GM19238 (cell line): ENCODE data around the gene ARL5B.

Experiments
- DNase-seq: peaks from one replicate; pipeline ENCODE4 v3.0.0; 2011; ENCODE audit warnings: low spot score; ENCODE audit not compliant: insufficient read length

Gene ARL5B

DNA sequence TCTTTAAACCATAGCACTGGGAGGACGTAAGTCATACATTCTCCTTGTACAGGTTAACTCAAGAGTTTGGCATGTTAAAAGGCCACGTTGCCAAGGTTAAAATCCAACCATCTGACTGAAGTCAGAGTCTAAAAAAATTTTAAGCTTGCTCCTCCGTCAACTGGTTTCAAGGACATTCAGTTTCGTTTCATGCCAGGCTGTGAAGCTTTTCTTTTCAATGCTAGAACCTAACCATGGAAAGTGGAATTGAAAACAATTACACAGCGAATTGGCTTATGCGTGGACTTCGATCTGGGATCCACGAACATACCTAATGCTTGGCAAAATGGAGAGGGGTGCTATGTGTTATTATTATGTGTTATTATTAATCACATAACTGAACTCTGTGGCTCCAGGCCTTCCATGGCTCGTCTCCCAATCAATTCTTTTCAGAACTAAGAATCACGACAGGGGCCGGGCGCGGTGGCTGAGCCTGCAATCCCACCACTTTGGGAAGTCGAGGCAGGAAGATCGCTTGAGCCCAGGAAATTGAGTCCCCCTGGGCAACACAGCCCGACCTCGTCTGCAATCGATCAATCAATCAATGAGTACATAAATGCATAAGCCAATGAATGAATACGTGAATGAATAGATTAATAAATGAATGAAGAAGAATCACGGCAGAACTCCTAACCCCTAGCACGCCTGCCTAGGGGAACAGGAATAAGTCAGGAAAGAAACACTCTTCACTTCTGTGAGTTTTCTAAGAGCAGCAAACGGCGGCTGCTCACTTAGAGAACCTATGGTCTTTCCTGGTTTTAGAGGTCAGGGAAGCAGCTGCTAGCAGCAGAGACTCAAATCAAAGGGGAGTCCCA lies 733 bp upstream of the ARL5B start:
- no peak for DNase-seq

DNA sequence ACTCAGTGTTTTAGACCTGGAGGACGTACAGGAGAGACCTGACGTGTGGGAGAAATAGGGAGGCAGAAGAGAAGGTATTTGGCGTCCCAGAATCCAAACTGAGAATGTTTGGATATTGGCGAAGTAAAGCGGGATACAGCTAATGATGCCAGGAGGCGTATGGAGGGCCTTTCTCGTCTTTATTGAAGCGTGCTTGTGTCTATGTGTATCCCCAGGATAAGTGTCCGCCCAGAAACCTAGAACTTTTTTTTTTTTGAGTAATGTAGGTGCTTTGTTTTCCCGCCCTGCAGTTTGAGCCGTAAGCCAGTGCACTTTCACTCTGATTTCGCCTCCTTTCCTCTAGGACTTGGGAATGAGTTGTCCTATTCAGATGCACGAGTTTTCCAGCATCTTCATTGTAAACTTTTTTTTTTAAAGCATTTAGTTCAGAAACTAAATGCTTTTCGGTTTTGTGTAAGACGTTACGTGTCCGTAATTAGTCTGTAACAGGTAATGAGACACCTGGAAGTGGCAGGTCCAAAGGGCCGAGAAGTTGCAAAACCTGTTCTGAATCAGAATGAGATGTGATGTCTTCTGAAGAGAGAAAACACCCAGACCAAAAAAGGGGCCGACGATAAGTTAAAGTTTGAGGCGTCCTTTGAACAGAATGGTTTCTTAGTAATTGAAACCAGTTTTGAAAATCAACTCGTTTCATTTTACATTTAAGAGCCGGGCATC lies 746 bp downstream of the ARL5B start:
- DNase-seq, result no peak

GRCh38 chr10:18660816-18661431 lies 1.7 kb downstream of the ARL5B start:
- no peak for DNase-seq

DNA sequence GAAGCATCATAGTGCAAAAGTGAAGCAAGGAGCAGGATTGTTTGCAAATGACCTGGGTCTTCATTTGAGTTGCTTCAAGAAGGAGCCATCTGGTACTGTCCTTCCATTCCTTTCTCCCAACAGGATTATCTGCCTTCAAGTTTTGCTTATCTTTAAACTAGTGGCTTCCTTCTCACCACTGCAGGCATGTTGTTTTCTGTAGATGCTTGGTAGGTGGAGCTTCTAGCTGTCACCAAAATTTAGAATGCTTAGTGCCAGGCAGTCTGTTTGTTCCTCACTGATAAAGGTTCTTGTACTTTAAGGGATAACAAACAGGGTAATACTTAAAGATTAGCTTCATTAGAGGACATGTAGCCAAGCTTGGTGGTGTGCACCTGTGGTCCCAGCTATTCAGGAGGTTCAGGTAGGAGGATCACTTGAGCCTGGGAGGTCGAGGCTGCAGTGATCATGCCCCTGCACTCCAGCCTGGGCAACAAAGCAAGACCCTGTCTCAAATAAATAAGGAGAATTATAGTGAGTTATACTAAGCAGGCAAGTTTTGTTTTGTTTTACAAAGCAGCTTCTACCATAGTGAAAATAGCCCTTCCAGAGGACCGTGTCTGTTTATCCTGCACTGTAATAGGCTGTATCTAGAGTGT lies 5.7 kb downstream of the ARL5B start:
- DNase-seq, result no peak

GRCh38 chr10:18665815-18666558 lies 6.8 kb downstream of the ARL5B start:
- DNase-seq, result no peak

GRCh38 chr10:18666810-18667209 lies 7.6 kb downstream of the ARL5B start:
- no peak for DNase-seq

DNA sequence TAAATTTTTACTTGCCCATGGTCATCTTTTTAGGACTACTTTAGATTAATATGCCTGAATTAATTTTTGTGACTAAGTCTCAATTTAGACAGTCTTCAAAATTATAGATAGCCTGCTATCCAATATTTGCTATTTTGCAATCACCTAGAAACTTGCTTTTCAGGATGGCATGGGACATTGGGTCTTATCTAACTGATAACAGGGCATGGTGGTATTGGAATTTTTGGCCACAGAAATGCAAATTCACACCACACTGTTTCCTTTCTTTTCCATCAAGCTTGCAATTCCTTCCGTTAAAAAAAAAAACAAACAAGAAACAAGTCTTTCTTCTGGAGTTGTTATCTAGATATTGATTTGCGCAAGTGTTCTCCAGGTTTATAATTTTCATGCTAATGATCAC lies 8.8 kb downstream of the ARL5B start:
- no peak for DNase-seq

DNA sequence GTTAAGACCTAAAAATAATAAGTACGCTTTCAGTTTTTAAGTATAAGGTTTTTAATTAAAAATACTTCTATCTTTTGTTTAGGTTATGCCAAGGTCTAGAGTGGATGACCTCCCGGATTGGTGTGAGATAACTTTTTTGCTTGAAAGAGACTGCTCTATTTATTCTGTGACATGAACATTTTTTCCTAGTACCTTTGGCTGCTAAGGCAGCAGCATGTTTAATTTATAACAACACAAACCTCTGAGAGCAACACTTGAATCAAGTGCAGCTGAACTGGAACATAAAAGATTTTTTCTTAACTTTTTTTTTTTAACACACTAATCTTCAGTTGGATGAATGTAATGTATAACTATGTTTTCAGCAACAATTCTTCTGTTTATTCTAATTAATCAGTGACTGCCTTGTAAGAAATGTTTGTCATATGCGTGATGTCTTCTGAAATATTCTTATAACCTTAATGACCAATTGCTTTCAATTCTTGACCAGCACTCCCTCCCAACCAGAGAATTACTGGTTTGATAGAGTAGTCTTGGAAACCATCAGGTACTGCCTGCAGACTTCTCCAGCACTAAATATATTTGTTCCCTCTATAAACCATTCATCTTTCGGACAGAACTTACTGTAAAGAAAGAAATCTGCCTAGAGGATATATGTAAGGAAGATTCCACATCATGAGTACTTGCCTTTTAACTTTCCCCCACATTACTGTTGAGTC lies 16.0 kb downstream of the ARL5B start:
- DNase-seq, result no peak

- DNase-seq, result no peak
Observed at GRCh38 chr10:18680754-18681153, 21.5 kb downstream of the ARL5B start.

GRCh38 chr10:18681366-18681765 lies 22.1 kb downstream of the ARL5B start:
- no peak for DNase-seq

- DNase-seq, result no peak
Observed at GRCh38 chr10:18681971-18682411, 22.8 kb downstream of the ARL5B start.

DNA sequence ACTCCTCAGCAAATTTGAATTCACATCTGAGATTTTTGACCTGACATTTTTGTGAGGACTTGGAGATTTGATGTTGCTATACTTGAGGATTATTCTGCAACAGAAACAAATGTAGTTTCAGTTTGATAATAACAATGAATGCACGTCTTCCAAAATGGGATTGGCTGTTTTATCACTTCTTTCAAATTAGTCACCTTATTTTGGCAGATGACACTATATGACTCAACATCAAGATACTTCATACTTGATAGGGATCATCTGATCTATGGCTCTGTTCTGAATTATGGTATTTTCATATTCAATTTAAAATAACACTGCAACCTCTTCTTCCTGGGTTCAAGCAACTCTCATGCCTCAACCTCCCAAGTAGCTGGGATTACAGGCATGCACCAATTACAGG lies 24.2 kb downstream of the ARL5B start:
- DNase-seq, result no peak

GRCh38 chr10:18684416-18684815 lies 25.2 kb downstream of the ARL5B start:
- DNase-seq, result no peak

DNA sequence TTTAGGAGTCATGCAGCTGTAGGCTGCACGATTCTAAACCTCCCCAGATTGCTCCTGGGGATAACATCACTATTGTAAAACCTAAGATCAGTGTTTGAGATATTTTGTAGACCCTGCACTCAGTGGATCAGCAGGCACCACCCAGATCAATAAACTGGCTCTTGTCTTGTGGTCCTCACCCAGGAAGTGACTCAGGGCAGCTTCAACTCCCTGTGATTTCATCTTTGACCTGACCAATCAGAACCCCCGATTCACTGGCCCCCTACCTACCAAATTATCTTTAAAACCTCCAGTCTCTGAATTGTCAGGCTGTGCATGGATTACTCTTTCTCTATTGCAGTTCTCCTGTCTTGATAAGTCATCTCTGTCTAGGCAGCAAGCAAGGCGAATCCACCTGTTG lies 25.7 kb downstream of the ARL5B start:
- DNase-seq, result no peak

DNA sequence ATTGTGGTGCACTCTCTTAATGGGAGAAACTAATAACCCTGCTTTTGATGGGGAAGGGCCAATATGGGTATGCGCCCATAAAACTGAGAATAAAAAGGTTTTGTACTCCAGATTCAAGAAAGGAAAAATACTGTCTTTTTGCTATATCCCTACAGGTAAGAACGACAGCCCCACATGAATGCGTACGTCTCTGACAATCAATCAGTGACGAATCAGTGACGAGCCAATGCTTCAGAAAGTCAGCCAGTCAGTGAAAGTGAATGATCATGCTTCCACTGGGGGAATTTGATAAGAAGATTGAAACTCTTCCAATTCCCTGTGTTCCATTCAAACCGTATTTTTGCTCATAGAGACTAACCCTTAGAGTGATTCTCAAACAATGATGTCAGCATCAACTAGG lies 26.3 kb downstream of the ARL5B start:
- DNase-seq, result no peak

- no peak for DNase-seq
Observed at GRCh38 chr10:18687195-18687594, 28.0 kb downstream of the ARL5B start.

- DNase-seq, result no peak
Observed at GRCh38 chr10:18687706-18688105, 28.5 kb downstream of the ARL5B start.

DNA sequence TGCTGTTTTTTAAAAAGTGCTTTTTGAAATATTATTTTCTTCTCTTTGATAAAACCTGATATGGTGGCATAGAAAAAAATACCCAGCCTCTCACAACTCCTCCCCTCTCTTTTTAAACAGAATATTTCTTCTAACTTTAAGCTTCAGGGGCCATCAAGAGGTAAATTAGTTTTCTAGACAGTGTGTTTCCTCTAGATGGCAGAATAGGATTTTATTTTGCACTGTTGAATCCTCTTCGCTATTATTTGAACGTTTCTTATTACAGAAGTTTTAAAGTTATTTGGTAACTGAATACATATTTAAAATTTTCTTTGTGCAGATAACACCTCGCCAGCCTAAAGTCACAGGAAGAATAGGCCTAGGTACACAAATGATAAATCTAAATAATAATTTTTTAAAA lies 30.3 kb downstream of the ARL5B start:
- DNase-seq, result no peak

GRCh38 chr10:18690541-18690940 lies 31.3 kb downstream of the ARL5B start:
- DNase-seq, result no peak
